ENCODE results near the gene NKX1-1.

NKX1-1 gene

DNA sequence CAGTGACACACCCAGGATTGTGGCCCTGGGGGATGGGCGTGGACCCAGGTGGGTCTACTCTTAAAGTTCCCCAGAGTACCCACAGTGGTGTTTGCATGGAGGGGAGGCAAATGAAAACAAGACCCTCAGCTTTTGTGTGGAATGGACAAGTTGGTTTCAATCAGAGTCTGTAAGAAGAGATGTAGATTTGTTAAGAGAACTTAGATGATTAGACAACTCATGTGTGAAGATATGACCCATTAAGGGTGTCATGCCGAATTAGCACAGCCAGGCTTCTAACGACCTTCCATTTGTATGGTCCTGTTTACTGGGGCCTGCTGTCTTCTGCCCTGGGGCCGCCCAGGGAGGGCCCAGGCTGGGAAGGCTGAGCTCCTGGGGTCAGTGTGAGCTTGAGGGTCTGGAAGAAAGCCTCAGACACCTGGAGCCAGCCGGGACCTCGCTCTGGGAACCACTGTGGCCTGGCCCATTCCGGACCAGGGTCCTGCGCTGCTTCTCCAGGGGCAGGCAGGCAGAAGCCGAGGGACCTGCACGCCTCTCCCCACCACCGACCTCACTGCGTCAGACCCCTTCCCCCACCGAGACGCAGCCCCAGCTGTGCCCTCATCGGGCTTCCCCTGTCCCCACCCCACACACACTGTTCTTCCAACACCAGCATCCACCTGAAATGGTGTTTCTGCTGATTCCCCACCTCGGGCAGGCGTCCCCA, 38.9 kb downstream of the NKX1-1 start:
- TF ChIP-seq, protein P1, sequence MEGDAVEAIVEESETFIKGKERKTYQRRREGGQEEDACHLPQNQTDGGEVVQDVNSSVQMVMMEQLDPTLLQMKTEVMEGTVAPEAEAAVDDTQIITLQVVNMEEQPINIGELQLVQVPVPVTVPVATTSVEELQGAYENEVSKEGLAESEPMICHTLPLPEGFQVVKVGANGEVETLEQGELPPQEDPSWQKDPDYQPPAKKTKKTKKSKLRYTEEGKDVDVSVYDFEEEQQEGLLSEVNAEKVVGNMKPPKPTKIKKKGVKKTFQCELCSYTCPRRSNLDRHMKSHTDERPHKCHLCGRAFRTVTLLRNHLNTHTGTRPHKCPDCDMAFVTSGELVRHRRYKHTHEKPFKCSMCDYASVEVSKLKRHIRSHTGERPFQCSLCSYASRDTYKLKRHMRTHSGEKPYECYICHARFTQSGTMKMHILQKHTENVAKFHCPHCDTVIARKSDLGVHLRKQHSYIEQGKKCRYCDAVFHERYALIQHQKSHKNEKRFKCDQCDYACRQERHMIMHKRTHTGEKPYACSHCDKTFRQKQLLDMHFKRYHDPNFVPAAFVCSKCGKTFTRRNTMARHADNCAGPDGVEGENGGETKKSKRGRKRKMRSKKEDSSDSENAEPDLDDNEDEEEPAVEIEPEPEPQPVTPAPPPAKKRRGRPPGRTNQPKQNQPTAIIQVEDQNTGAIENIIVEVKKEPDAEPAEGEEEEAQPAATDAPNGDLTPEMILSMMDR (conservative IDR thresholded peaks at IDR 0.05; ENCODE audit: low read length) = no peak
- no peak for DNase-seq (ENCODE audit: low read depth)
- H3K4me3 ChIP-seq (ENCODE audit: low read length) = no peak overlapping the region

DNA sequence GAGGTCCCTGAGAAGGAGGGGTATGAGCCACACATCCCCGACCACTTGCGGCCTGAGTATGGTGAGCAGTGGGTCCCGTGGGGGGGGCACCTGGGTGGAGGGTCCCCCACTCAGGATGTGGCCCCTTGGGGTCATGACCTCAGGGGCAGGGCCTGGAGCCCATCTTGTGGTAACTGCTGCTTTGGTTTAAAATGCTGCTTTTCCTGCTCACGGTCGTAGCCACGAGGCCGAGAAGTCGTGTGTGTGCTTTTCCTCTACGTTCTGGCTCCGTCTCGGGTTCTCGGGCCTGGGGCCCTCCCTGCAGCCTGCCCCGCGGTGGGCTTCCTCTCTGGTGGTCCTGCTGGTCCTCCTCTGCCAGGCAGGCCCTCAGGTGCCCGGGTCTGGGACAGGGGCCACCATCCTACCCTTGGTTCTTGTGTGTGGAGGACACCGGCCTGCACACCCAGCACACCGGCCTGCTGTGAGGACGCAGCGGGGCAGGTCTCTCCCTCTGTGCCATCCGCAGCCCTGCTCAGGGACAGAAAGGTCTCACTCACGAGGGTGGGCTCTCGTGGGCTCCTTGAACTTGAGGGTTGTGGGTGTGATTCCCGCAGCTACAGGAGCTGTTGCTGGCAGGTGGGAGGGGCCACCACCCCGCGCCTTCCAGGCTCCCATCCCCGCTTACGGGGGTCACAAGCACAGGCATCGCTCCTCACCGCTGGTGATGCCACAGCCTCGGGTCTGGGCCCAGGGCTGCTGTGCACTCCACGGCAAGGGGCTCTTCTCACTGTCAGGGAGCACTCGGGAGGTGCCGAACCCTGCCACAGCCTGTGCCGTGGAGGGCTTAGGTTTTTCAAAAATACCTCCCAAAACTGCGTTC, 39.6 kb downstream of the NKX1-1 start:
- TF ChIP-seq, protein P1 (conservative IDR thresholded peaks at IDR 0.05; ENCODE audit: low read length) = no peak
- DNase-seq (ENCODE audit: low read depth) = no peak
- no peak overlapping the region for H3K4me3 ChIP-seq (ENCODE audit: low read length)

DNA sequence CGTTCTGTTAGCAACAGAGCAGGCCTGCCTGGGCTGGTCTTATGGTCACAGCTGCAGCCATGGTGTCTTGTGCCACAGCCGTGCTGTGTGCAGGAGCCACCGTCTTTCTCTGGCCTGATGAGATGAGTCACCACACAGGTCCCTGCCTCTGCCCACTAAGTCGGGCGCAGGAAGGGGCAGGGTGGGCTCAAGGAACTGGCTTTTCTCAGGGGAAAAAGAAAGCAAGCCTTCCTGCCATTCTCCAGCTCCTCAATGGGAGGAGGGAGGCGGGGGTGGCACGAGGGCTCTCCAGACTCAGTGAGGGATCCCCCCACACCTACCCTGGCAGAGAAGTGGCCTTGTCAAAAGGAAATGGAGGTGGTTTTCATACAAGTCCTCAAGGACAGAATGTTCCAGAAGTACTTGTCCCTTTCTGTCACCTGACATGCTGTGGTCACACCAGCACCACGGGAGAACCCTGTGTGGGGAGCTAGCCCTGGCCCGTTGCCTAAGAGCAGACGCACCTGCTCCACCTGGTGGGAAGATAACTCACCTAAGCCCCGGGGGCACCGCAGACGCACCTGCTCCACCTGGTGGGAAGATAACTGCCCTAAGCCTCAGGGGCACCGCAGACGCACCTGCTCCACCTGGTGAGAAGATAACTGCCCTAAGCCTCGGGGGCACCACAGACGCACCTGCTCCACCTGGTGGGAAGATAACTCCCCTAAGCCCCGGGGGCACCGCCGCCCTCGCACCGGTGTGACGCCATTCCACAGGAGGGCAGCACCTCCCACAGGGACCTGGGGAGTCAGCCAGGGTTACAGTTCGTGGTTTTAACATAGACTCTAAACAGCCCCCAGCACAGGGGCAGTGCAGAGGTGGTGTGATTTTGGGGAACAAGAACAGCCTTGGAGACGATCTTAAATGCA, 40.7 kb downstream of the NKX1-1 start:
- DNase-seq (ENCODE audit: low read depth) = no peak
- TF ChIP-seq, protein P1 (conservative IDR thresholded peaks at IDR 0.05; ENCODE audit: low read length) = no peak
- no peak overlapping the region for H3K4me3 ChIP-seq (ENCODE audit: low read length)

DNA sequence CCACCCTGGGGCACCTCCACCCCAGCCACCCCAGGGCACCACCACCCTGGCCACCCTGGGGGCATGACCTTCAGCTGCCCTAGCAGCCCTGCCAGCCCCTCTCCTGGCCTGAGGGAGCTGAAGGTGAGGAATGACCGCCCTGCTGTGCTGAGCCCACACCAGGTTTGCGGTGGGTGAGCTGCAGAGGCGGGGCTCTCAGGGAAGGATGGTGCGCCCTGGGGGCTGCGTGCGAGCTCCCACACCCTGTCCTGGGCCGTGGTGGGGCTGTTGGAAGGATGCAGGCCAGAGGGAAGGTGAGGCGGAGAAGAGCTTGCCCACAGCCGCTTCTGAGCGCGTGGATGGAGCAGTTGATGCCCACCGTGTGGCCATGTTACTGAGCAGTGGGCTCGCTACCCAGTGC, 41.5 kb downstream of the NKX1-1 start:
- no peak for DNase-seq (ENCODE audit: low read depth)
- TF ChIP-seq, protein P1 (conservative IDR thresholded peaks at IDR 0.05; ENCODE audit: low read length) = no peak
- H3K4me3 ChIP-seq (ENCODE audit: low read length) = no peak overlapping the region

DNA sequence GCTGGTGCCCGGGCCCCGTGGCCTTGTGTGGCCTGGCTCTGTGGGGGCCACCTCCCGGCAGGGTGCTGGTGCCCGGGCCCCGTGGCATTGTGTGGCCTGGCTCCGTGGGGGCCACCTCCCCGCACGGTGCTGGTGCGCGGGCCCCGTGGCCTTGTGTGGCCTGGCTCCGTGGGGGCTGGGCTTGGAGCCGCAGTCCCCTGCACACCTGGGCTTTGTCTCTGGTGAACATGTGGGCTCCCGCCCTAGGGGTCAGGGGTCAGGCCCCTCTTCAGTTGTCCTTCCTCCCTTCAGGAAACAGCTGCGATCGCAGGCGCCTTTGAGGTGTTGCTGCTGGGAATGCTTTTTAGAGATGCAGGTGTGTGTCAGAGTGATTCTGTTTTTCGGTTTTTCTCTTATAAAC, 42.0 kb downstream of the NKX1-1 start:
- TF ChIP-seq, protein P1 (conservative IDR thresholded peaks at IDR 0.05; ENCODE audit: low read length) = no peak
- no peak overlapping the region for H3K4me3 ChIP-seq (ENCODE audit: low read length)
- DNase-seq (ENCODE audit: low read depth) = no peak

DNA sequence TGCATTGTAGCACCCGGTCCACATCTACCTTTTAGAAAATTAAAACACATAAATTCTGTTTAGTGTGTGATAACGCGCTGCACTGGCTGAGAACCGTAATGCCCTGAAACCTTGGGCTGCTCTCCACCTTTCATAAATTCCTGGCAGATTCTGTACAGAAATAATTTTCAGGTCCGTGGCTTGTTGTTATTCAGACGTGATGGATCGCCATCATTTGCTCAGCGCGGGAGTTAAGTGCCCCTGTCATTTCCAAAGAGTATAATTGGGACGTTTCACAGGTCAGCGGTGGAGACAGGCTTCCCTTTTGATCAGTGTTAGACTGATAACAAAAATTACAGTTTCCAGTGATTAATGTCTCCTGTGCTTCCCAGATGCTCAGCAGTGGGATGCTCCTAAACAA, 42.7 kb downstream of the NKX1-1 start:
- H3K4me3 ChIP-seq (ENCODE audit: low read length) = no peak overlapping the region
- no peak for DNase-seq (ENCODE audit: low read depth)
- TF ChIP-seq, protein P1 (conservative IDR thresholded peaks at IDR 0.05; ENCODE audit: low read length) = no peak

Data from AG10803 (cell line).